Gastrocnemius medialis (tissue), 4 donors: ENCODE data around the gene ZNF624. TPM values are rescaled to one million over a fixed set of nuclear protein-coding genes. Genes with fewer than 3 reads are reported as not detected.

Experiments used
- ATAC-seq, 2 donors: fragments of 150-250 bp; one replicate each; pipeline ENCODE4 v1.9.1; 2016
- DNase-seq, 2 donors: peaks; one replicate each; pipeline ENCODE4 v3.0.0-alpha.2; 2019
- H3K27ac ChIP-seq, 4 donors: fragments of 200-600 bp; sonication (generic); 1 replicate in 1 of 4; 2 replicates in 3 of 4; pipeline ENCODE4 v1.5.1; 2016 to 2018; ENCODE audit warnings: mild to moderate bottlenecking in 2 of 4, moderate library complexity in 1 of 4
- H3K27me3 ChIP-seq, 3 donors: fragments of 200-600 bp; sonication (generic) in 2 of 3; 1 replicate in 1 of 3; 2 replicates in 2 of 3; pipeline versions ENCODE4 v1.5.1 to v1.6.0; 2016 to 2019; ENCODE audit warnings: mild to moderate bottlenecking in 1 of 3, moderate library complexity in 1 of 3
- H3K36me3 ChIP-seq, 2 donors: fragments of 200-600 bp; sonication (generic) in 1 of 2; one replicate each; pipeline ENCODE4 v1.5.1; 2017 to 2018
- H3K4me1 ChIP-seq, 2 donors: fragments of 200-600 bp; sonication (generic) in 1 of 2; one replicate each; pipeline ENCODE4 v1.5.1; 2016 to 2017; ENCODE audit warnings: mild to moderate bottlenecking in 2 of 2
- H3K4me3 ChIP-seq, 4 donors: fragments of 200-600 bp; sonication (generic) in 3 of 4; 1 replicate in 1 of 4; 2 replicates in 3 of 4; pipeline ENCODE4 v1.5.1; 2016 to 2019; ENCODE audit warnings: mild to moderate bottlenecking in 2 of 4
- H3K9me3 ChIP-seq, 3 donors: fragments of 200-600 bp; sonication (generic) in 2 of 3; 1 replicate in 1 of 3; 2 replicates in 2 of 3; pipeline ENCODE4 v1.5.1; 2016 to 2019
- POLR2A ChIP-seq, 2 donors: fragments of 450-650 bp; IDR thresholded peaks; one replicate each; pipeline ENCODE4 v1.6.1; 2017; ENCODE audit warnings: antibody characterized with exemption in 2 of 2, mild to moderate bottlenecking in 2 of 2, moderate library complexity in 2 of 2
- in situ Hi-C, 4 donors: fragments of 200-750 bp; cut with MboI; loops; one replicate each; pipeline versions ENCODE4 v1.15.0 to v1.8.0; 2017; ENCODE audit warnings: low sequenced_read_pairs in 4 of 4
- intact Hi-C: fragments of 100-400 bp; cut with DNase I; formaldehyde crosslinking; loops from one replicate; pipeline ENCODE4 v1.15.1; 2023; ENCODE audit warnings: low total_unique reads
- total RNA-seq, 4 donors: library from RNA; depleted of rRNA; stranded (reverse); fragments of >200 nt; gene quantifications; one replicate each; pipeline versions ENCODE4 v1.1.0 to v1.2.3, GENCODE V29; 2016
- TF ChIP-seq, protein P1 (sequence below), 5 experiments: fragments of 450-650 bp in 3 of 5; fragments of 200-600 bp in 2 of 5; sonication (generic) in 2 of 5; IDR thresholded peaks in 4 of 5; conservative IDR thresholded peaks in 1 of 5; 1 replicate in 4 of 5; 2 replicates in 1 of 5; pipeline ENCODE4 v1.5.1; 2016 to 2019; ENCODE audit warnings: antibody characterized with exemption in 5 of 5, mild to moderate bottlenecking in 3 of 5, moderate library complexity in 3 of 5

ZNF624 gene
- total RNA-seq, 4 donors from 2014 or later = 0.86 to 2.2 (median 0.94) TPM

DNA sequence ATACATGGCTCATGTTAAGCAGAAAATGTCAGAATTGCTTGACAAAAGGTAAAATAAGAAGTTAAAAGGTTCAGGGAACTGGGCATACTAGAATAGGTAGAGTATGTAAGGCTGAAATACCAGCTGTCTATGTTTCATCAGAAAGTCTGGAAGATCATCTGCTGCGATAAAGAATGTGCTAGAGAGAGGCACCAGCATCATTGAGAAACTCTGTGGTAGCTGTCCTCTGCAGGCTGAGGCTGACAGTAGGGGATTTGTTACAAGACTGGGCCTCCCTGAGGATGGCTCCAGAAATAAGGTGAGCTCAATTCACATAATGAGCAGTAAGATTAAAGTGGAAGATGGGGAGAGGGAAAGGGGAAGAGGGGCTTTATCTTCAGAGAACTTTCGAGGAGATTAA is 80.2 kb downstream of the ZNF624 start:
- Histone ChIP-seq H3K27me3 (no peaks in the 10 kb centered on the region), H3K27ac (no peak overlapping the region), H3K4me1 (peaks cover under 1 to 2% of the 10 kb centered on the region in 2 donors), H3K4me3 (no peak overlapping the region), H3K36me3 (no peaks in the 10 kb centered on the region), H3K9me3 (no peaks in the 10 kb centered on the region)
- in situ Hi-C loops = no loop called here
- no peak for ATAC-seq
- TF ChIP-seq, protein P1, sequence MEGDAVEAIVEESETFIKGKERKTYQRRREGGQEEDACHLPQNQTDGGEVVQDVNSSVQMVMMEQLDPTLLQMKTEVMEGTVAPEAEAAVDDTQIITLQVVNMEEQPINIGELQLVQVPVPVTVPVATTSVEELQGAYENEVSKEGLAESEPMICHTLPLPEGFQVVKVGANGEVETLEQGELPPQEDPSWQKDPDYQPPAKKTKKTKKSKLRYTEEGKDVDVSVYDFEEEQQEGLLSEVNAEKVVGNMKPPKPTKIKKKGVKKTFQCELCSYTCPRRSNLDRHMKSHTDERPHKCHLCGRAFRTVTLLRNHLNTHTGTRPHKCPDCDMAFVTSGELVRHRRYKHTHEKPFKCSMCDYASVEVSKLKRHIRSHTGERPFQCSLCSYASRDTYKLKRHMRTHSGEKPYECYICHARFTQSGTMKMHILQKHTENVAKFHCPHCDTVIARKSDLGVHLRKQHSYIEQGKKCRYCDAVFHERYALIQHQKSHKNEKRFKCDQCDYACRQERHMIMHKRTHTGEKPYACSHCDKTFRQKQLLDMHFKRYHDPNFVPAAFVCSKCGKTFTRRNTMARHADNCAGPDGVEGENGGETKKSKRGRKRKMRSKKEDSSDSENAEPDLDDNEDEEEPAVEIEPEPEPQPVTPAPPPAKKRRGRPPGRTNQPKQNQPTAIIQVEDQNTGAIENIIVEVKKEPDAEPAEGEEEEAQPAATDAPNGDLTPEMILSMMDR (IDR thresholded peaks at IDR 0.05 in 4 of 5, conservative IDR thresholded peaks at IDR 0.05 in 1 of 5) = no peak
- no peak for TF ChIP-seq POLR2A (IDR thresholded peaks at IDR 0.05)
- DNase-seq = no peak
- intact Hi-C loops = no loop called here

Other genes with a start within 250 kb of the ZNF624 start
- gene TRPV2, start 238.3 kb downstream of the ZNF624 start, total RNA-seq = 1 to 10 TPM; 2.9 to 4.4 (median 3.4) TPM
- gene LRRC75A, start 161.7 kb downstream of the ZNF624 start, total RNA-seq = under 1 TPM in 2 of 4 donors, not detected in 2; 0.34 to 0.80 TPM
- gene ZNF287, start 84.6 kb downstream of the ZNF624 start, total RNA-seq = 1 to 10 TPM; 1.5 to 7.2 (median 4.9) TPM
- gene CCDC144A, start 36.4 kb upstream of the ZNF624 start, total RNA-seq = 1 to 10 TPM in 1 of 4 donors, under 1 TPM in 3; 0.13 to 7.4 (median 0.57) TPM